ENCODE measurements around the gene RUNX3. TPM values are rescaled to one million over a fixed set of nuclear protein-coding genes. Genes with fewer than 3 reads are reported as not detected.

RUNX3 gene
- total RNA-seq, 1 experiment from 2014 or later, result 1.5 TPM

- TF ChIP-seq AFF4 (CRISPR knock-in tag; IDR thresholded peaks at IDR 0.05; ENCODE audit: borderline replicate concordance) (no peak), ZNF232 (CRISPR knock-in tag; IDR thresholded peaks at IDR 0.05) (no peak), NR3C1 (CRISPR knock-in tag; conservative IDR thresholded peaks at IDR 0.05; ENCODE audit: low read depth) (no peak)
These were observed 25.8 kb upstream of the RUNX3 start (continued) for GRCh38 chr1:24955779-24956365.

GRCh38 chr1:24955161-24955560 lies 25.1 kb upstream of the RUNX3 start:
- CTCF ChIA-PET, result no interaction called here
- POLR2A ChIA-PET, result no interaction called here
- no peak overlapping the region for H3K4me3 Mint-ChIP-seq
- no peak overlapping the region for H3K27ac Mint-ChIP-seq
- H3K27me3 Mint-ChIP-seq (ENCODE audit: low read depth), result no peaks in the 10 kb centered on the region; the same call in 1 of the 2 replicates
- DNase-seq (ENCODE audit: low spot score) (no peak), ATAC-seq (no peak)
- H3K4me1 Mint-ChIP-seq, result peaks cover 20% of the 10 kb centered on the region
- no peaks in the 10 kb centered on the region for H3K36me3 Mint-ChIP-seq
- no peaks in the 10 kb centered on the region for H3K9me3 Mint-ChIP-seq
- TF ChIP-seq STAT6 (CRISPR knock-in tag; conservative IDR thresholded peaks at IDR 0.05; ENCODE audit: low read depth) (no peak), E2F5 (CRISPR knock-in tag; IDR thresholded peaks at IDR 0.05) (no peak), USF1 (CRISPR knock-in tag; IDR thresholded peaks at IDR 0.05) (no peak), ZNF263 (CRISPR knock-in tag; IDR thresholded peaks at IDR 0.05; ENCODE audit: low read depth) (no peak), ZNF512 (CRISPR knock-in tag; IDR thresholded peaks at IDR 0.05; ENCODE audit: borderline replicate concordance) (no peak), MLX (CRISPR knock-in tag; IDR thresholded peaks at IDR 0.05) (no peak), NR2C2 (CRISPR knock-in tag; IDR thresholded peaks at IDR 0.05) (no peak), CTCF (IDR thresholded peaks at IDR 0.05) (no peak), ZMAT4 (CRISPR knock-in tag; IDR thresholded peaks at IDR 0.05) (no peak), ETV6 (CRISPR knock-in tag; IDR thresholded peaks at IDR 0.05) (no peak), ZNF281 (CRISPR knock-in tag; IDR thresholded peaks at IDR 0.05) (no peak), RORB (CRISPR knock-in tag; IDR thresholded peaks at IDR 0.05) (no peak), ZNF425 (CRISPR knock-in tag; conservative IDR thresholded peaks at IDR 0.05) (no peak), ZNF232 (CRISPR knock-in tag; IDR thresholded peaks at IDR 0.05) (no peak)

Data from WTC11 (cell line).